ENCODE data around the gene ATP8B3.
A peak's percentile ranks its signal among the peaks of the same experiment; 100 is the strongest.
"Not testable (repeated sequence)": the region's sequence is repeated elsewhere in the genome, so short reads cannot be mapped to it uniquely, and the experiment has no call there.

ATP8B3 gene

DNA sequence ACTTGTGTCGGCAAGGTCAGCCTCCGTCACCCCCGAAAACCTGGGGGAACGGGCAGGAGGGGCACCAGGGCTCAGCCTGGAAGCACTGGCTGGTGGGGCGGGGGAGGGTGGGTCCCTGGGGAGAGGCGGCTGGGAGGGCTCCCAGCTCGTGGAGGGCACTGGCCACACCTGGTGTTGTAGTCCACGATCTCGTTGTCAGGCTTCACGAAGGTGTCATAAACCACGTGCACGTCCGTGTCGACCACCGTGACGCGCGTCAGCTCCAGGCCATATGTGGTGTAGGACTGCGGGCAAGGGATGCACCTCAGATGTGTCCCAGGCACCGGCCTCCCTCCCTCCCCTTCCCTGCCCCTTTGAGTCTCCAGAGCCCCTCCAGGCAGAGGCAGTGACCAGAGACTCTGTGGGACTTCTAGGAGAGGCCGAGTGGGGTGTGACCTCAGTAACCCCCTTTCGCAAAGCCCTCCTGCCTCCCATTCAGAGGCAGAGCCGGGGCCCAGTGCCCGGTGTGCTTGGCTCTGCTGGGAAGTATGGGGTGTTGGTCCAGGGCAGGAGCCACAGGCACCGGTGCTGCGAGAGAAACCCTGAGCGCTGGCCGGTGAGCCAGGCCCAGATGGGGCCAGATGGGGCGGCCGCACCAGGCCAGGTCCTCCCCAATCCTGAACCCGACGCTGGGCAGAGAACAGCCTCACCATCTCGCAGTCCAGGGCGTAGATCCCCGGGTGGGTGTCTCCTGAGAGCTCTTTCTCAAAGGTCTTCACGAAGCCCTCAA, 4.6 kb upstream of the ATP8B3 start:
- no peak for DNase-seq

DNA sequence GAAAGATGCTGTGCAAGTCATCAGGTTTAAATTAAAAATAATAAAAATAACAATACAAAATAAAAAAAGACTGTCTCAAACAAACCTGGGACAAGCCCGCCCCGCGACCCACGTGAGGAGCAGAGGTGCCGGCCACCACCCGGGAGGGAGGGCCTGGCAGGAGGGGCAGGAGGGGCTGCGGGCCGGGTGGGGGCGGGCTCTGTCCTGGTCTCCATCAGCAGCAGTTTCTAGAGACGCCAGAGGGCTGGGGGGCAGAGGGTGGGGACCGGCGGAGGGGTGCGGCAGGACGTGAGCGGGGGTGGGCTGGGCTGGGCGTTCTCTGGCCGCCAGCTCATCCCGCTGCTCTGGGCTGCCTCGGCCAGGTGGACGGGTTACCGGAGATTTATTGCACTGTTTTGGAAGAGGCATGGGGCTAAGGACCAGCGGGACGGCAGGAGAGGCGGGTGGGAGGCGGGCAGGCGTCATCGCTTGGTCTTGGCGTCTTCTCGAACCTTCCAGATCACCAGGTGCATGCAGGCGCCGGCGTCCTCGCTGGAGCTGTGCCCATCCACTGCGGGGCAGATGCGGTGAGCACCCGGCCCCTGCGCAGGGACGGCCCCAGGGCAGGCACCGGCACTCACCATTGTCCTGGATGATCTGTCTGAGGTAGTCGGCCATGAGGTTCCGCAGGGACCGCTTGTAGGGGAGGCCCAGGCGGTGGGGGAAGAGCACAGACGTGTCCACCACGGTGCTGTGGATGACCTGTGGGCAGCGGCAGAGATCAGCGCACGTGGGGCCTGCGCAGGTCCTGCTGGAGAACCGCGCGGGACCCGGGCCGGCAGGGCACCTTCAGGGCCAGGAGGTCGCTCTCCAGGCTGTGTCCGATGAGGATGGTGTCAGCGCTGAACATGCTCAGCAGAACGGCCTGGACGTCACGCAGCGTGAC, 3.8 kb upstream of the ATP8B3 start:
- DNase-seq: no peak

DNA sequence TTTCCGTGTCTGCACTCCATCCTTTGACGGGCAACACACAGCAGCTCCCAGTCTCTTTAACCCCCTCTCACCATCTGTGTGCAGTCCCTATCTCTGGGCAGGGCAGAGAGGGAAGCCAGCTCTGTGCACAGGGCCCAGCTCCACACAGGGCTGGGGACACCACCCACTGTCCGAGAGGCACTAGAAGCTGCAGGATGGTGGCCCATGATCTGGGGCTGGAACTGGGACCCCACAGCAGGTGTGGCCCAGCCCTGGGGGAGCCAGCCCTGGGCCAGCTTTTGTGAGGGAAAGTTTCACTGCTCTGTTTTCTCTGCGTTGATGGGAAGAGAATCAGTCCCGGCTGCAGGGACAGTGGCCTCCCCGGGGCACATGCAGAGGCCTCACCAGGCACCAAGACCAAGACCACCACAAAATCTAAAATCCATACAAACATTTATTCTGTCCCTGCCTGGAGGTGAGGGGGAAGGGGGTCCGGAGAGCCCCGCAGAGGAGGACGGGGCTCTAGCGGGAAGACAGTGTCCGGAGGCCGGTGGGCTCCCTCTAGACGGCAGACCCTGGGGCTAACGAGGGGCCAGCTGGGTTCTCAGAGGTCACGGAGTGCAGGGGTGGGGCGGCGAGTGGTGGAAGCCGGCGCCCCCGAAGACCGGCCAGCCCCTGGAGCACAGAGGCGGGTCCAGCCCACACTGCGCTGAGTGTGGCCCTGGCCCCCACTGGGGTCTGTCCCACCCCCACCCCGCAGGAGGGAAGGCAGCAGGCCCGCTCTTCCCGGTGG, 2.9 kb upstream of the ATP8B3 start:
- no peak for DNase-seq

DNA sequence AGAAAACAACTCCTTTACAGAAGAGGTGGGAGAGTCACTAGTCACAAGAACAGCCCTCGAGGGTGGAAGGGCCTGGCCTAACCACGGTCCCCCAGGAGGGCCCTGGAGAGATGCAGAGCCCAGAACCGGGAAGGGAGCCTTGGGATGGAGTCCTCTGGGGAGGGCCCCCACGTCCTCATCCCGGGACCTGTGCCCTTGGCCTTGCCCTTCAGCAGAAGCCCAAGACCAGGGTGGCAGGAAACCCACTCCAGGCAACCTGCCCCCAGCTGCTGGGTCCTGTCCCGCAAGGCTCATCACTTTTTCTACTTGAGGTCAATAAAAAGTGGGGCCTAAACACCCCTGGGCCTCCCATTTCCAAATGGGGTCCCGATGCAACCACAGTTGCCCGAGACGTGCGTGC, 2.3 kb upstream of the ATP8B3 start:
- DNase-seq: no peak

DNA sequence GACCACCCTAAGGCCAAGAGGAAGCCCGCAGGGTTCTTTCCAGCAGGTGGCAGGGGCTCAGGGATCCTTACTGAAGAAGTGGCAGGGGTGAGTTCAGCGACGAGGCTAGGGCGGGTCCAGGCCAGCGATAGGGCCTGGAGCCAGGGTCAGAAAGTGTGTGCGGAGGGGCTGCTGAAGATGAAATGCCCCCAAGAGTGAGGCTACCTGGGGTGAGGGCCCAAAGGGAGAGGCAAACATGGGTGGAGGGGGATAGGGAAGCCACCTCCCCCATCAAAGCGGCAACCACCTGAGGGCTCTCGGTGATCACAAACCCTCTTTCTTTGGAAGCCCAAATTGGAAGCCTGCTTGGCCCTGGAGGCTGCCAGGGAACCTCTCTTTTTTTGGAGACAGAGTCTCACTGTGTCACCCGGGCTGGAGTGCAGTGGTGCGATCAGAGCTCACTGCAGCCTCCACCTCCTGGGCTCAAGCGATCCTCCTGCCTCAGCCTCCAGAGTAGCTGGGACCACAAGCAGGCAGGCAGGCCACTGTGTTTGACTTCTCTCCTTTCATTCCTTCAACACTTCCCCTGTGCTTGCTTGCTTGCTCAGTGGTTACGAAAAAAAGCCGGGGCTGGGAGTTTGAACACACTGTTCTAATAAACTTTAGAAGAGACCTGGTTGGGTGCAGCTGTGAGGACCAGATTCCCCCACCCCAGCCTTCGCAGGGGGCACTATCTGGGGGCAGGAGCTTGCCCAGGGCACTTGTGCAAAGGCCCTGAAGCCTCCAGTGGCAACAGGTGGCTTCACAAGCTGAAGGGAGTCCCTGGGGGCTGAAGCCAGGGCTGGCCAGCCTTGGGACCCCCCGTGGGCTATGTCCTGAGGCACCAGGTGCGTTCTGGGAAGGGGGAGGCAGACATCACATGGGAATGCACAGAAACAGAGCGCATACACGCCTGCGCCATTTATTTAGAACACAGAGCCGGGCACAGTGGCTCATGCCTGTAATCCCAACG, 1.4 kb upstream of the ATP8B3 start:
- no peak for DNase-seq

DNA sequence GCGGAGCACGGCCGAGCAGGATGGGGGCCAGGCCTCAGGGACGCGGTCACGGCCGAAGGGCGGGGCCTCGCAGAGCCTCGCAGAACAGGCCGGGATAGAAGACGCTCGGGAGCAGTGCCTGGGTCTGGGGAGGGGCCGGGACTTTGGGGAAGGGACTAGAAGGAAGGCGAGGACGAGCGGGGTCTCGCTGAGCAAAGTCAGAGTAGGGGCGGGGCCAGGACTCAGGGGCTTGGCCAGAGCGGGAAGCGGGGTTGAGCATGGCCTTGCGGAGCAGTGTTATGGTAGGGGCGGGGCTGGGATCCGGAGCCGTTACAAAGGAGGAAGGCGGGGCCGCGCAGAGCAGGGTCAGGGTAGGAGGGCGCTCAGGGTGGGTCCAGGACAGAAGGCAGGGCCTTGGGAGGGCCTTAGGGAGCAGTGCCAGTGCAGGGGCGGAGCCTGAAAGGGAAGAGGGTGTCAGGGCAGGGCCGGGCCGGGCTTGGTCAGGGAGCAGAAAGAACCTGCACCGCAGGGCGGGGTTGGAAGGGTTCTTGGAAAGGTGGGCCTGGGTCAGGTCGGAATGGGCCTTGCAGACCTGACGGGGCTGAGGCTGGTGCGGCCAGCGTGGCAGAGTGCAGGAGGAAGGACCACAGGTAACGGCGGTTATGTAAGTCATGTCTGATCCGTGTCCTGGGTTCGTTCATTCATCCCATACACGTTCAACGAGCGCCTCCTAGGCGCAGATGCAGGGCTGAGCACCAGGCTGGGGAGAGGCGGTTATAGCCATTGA, 533 bp upstream of the ATP8B3 start:
- peak; percentile 92 for DNase-seq

DNA sequence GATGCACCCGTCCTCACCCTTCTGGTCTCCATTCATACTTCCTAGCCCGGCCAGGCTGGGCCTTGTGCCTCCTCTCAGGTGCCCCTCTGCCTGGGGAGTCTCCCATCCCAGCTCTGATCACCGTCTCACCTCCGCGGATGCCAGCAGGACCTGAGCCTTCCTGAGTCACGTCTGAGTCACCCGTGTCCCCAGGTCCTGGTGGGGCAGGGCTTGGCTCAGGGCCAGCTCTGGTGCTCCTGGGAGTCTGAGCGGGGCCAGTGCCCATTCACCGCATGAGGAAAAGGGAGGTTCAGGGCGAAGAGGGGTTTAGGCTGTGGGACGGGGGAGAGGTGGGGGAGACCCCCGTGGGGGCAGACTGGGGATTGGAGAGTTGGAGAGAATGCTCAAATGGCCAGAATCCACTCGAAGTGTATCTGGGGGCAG, 593 bp downstream of the ATP8B3 start:
- DNase-seq: peak; percentile 51

DNA sequence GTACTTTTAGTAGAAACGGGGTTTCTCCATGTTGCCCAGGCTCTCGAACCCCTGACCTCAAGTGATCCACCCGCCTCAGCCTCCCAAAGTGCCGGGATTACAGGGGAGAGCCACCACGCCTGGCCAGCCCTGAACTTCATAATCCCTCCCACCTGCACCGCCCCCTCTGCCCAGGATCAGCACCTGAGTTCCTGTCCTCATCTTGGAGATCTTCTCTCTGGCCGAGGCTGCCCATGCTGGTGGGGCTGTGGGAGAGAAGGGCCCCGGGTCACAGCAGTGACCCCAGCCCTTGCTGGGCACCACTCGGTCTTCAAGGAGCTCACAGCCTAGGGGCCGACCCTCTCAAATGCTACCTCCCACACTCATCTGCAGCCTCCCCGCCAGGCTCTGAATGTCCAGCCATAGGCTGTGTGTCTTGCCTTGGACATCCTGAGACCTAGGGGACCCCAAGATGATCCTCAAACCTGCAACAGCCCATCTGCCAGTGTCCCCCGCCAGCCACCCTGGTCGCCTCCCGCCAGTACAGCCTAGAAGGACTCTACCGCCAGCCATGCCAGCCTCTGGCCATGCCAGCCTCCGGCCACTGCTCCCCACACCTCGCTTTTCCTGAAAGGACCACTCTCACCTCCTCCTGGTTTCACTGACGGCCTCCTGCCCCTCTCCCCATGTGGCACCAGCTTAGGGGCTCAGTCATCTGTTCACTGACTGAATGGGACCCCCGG, 1.5 kb downstream of the ATP8B3 start:
- DNase-seq: no peak

DNA sequence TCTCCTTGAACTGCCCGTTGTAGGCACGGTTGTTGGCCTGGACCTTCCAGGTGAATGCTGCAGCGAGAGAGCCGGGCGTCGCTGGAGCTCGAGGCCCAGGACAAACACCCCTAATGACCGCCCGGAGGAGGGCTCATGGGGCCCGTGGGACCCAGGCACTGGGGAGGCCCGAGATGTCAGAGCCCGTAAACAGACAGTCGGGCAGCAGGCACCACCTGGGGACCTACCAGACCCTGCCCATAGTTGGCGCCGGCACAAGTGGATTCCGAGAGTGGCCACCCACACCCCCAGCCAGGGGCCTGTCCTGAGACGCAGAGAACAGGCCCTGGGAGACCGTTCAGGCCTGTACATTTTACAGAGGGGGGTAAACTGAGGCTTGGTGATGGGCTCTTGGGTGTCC, 2.4 kb downstream of the ATP8B3 start:
- no peak for DNase-seq

DNA sequence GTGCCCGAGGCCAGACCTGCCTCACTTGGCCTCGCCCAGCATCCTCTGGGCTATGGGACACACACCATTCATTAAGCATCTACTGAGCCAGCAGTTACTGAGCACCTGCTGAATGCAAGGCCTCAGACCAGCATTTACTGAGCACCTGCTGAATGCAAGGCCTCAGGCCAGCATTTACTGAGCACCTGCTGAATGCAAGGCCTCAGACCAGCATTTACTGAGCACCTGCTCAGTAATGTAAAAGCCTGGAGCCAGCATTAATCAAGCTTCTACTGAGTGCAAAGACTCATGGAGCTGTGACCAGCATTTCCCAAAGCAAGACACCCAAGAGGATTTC, 3.7 kb downstream of the ATP8B3 start:
- DNase-seq: no peak

DNA sequence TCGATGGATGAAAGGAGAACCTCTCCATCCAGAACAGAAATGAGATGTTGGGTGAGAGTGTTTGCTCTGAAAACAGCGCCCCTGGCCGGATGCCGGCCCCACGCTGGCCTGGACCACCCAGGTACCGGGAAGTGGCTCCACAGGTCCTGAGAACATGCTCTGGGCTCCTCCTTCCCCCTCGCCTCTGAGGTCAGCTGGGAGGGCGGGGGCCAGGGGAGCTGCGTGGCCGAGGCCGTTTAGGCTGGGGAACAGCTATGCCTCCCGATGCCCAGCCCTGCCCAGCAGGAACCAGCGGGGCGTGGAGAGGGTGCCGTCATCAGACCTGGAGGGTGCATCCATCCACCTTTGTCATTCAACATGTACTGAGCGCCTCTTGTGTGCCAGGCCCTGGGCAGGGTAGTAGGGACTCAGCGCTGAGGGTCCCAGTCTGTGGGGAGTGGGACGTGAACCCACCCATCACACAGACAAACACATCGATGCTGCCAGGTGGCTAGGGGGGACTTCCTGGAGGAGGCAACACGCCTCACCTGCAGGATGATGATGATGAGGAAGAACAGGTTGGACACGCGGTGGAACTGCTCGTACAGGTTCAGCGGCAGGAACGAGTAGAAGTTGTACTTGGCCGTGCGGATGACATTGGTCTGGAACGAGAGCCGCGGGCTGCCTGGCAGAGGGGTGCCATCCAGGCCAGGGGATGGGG, 4.2 kb downstream of the ATP8B3 start:
- no peak for DNase-seq

DNA sequence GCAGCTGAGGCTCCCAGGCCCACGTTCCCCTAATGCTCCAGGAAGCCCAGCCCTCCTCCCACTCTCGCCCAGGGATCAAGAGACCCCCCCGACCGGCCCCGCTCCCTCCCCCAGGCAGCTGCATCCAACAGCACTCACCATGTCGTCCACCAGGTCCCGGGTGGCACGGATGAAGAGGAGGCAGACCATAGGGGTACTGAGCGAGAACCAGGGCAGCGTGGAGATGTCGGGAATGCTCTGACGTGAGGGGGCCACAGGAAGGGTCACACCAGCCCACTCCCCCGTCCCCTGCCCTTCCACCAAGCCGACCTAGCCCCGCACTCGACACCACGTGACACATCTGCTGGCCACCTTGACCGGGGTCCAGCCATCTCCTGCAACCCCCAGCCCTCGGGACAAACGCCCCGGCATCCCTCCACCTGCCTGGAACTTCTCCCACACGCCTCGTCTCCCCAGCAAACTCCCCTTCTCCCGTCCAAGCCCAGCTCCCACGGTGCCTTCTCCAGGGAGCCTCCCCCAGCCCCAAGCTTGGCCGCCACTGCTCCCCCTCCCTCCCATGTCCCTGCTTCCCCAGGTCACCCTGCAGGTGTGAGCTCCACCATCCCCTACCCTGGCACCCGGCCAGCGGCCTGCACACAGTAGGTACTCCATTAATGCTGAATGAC, 4.9 kb downstream of the ATP8B3 start:
- DNase-seq: no peak

DNA sequence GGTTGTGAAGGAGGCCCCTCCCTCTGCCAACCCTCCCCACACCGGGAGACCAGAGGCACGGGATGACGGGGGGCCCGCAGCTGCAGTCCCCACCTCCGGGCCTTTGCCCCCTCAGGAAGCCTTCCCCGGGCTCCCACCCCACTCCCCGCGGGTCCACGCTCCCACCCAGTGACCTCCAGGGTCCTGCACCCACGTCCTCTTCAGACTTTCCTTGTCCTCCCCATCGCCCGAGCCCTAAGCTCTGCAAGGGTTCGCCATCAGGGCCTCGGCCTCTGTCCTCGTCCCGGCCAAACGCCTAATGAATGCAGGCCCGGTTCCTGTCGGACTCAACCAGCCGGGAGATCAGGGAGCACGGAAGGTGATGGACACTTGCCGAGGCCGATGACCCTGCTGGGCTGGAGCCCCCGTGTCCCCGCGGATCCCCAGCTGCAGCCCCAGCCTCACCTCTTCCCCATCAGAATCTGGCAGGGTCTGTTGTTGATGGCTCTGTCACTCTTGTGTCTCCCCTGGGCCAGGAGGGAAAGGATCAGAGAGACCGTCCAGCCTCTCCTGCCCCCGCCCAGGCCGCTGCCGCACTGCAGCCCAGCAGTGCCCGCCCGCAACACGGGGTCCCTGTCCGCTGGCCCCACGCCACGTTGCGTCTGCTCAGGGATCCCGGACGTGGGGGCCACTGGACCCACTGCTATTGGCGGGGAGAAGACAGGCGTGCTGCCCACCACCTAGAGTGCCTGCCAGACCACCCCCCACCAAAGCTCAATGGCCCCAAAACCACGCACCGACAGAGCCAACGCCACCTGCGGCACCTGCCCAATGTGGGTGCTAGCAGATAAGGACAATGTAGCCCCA, 5.7 kb downstream of the ATP8B3 start:
- DNase-seq: no peak

DNA sequence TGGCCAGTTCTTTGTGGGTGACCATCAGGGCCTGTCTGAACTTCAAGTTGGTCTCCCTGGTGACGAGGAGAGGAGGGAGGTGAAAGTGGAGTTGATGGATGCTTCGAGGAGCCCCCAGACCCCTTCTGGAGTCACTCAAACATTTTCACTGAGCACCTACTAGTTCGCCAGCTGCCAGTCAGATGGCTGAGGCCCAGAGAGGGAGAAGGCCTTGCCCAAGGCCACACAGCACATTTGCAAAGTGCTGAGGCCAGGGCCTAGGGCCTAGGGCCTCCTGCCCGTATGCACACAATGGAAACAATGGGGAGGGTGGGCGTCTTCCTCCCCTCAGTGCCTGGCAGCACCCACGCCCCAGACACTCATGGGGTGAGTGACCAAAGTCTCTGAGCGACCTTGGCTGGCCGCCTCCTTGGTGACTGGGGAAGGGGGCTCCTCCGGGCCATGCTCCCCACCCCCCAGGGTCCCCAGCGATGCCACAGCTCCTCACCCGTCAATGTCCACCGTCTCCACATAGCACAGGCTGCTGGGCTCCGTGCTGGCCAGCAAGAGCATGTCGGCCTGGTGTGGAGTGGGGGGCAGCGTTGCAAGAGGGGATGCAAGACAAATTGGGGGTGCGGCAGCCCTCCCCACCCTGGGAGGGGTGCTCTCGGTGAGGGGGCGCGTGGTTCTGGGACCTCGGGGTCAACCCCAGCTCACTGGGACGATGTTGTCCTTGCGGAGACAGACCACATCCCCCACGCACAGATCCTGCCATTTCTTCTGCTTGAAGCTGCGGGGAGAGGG, 6.5 kb downstream of the ATP8B3 start:
- DNase-seq: no peak

DNA sequence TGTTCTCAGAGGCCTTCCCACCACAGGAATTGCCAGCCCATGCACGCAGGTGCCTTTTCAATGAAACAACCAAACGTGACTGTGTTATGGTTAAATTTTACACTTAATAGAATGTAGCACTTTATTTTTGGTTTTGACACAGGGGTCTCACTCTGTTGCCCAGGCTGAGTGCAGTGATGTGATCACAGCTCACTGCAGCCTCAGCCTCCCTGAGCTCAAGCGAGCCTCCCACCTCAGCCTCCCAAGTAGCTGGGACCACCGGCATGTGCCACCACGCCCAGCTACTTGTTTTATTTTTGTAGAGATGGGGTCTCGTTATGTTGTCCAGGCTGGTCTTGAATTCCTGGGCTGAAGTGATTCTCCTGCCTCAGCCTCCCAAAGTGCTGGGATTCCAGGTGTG, 7.2 kb downstream of the ATP8B3 start:
- DNase-seq: no peak

DNA sequence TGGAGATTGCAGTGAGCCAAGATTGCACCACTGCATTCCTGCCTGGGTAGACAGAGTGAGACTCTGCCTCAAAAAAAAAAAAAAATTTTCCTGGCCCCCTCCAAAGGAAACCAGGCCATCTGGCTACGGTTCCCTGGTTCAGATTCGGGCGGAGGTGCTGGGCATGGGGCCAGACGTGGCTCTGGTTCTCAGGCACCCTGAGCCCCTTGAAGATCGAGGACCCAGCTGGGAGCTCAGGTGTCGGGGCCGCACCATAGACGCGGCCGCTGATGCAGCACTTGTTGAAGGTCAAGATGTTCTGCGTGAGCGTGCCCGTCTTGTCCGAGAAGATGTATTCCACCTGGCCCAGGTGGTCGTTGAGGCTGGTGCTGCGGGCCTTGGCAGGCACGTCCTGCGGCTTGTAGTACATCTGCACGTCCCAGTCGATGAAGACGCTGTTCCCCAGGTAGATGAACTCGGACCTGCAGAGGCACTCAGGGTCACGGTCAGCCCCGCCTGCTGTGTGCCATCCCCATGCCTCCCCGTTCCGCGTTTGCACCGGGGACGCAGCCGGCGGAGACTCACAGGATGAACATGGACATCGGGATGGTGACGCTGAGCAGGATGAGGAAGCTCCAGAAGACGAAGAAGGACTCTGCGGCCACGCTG, 12.3 kb downstream of the ATP8B3 start:
- no peak for DNase-seq

DNA sequence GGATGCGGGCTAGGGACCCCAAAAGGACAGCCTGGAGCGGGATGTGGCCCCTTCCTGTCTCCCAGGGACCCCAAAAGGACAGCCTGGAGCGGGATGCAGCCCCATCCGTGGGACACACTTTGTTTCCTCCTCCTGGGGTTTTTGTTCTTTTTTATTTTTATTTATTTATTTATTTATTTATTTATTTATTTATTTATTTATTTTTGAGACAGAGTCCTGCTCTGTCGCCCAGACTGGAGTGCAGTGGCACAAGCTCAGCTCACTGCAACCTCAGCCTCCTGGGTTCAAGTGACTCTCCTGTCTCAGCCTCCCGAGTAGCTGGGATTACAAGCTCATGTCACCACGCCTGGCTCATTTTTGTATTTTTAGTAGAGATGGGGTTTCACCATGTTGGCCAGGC, 14.8 kb downstream of the ATP8B3 start:
- DNase-seq: not testable (repeated sequence)

Measured in fibroblast of skin of scalp (primary cell).